Transverse colon (tissue), 4 donors: ENCODE data around the gene NFIA. TPM values are rescaled to one million over a fixed set of nuclear protein-coding genes. Genes with fewer than 3 reads are reported as not detected.

Source experiments
- DNase-seq: peaks from one replicate; pipeline ENCODE4 v3.0.0-alpha.2; 2019
- H3K27ac ChIP-seq, 4 donors: fragments of 200-600 bp; sonication (generic); 2 replicates each; pipeline ENCODE4 v1.5.1; 2016 to 2018; ENCODE audit warnings: inconsistent platforms in 4 of 4
- H3K27me3 ChIP-seq: fragments of 200-600 bp; sonication (generic); 2 replicates; pipeline ENCODE4 v1.5.1; 2017; ENCODE audit warnings: inconsistent platforms
- H3K36me3 ChIP-seq, 4 donors: fragments of 200-600 bp; sonication (generic); 2 replicates each; pipeline ENCODE4 v1.5.1; 2017 to 2019; ENCODE audit warnings: inconsistent platforms in 4 of 4
- H3K4me1 ChIP-seq, 4 donors: fragments of 200-600 bp; sonication (generic); 2 replicates each; pipeline ENCODE4 v1.5.1; 2017 to 2020; ENCODE audit warnings: inconsistent platforms in 4 of 4
- H3K4me3 ChIP-seq, 4 donors: fragments of 200-600 bp; sonication (generic); 1 replicate in 1 of 4; 2 replicates in 3 of 4; pipeline versions ENCODE4 v1.5.1 to v1.6.1; 2017 to 2019; ENCODE audit warnings: inconsistent platforms in 4 of 4
- H3K9me3 ChIP-seq, 2 donors: fragments of 200-600 bp; sonication (generic); 2 replicates each; pipeline ENCODE4 v1.5.1; 2017 to 2019; ENCODE audit warnings: inconsistent platforms in 2 of 2
- CTCF ChIP-seq, 5 experiments: fragments of 200-600 bp in 3 of 5; fragments of 450-650 bp in 2 of 5; sonication (generic) in 3 of 5; IDR thresholded peaks; 1 replicate in 2 of 5; 2 replicates in 3 of 5; pipeline ENCODE4 v1.5.1; 2016 to 2017; ENCODE audit warnings: antibody characterized with exemption in 5 of 5, inconsistent platforms in 3 of 5, mild to moderate bottlenecking in 2 of 5, moderate library complexity in 1 of 5
- EP300 ChIP-seq: sonication (generic); formaldehyde crosslinking; IDR thresholded peaks from one replicate; pipeline ENCODE4 v1.6.1; 2017; ENCODE audit warnings: antibody characterized with exemption, low read depth
- POLR2A ChIP-seq: fragments of 450-650 bp; IDR thresholded peaks from one replicate; pipeline ENCODE4 v1.6.1; 2016; ENCODE audit warnings: antibody characterized with exemption, mild to moderate bottlenecking, moderate library complexity
- POLR2AphosphoS5 ChIP-seq, 3 donors: sonication (generic); formaldehyde crosslinking; IDR thresholded peaks; one replicate each; pipeline ENCODE4 v1.6.1; 2016; ENCODE audit warnings: antibody characterized with exemption in 3 of 3
- WGBS, 2 donors: methylation state at CpG; one replicate each; pipeline ENCODE4 v1.1.5; 2018; ENCODE audit warnings: low coverage in 1 of 2; 5-methylcytosine and 5-hydroxymethylcytosine counted together
- in situ Hi-C, 4 donors: fragments of 200-750 bp; cut with MboI; loops; one replicate each; pipeline versions ENCODE4 v1.15.0 to v1.15.1; 2017; ENCODE audit warnings: low sequenced_read_pairs in 3 of 4, low pct_ligation_motif_present in 1 of 4, low pct_unique_long_range_greater_than_20kb in 1 of 4
- intact Hi-C: fragments of 100-400 bp; cut with DNase I; formaldehyde crosslinking; loops from one replicate; pipeline ENCODE4 v1.15.1; 2023; ENCODE audit warnings: low total_unique reads
- total RNA-seq, 4 donors: library from RNA; depleted of rRNA; stranded (reverse); fragments of >200 nt; gene quantifications; one replicate each; pipeline ENCODE4 v1.1.0, GENCODE V29; 2016

The NFIA gene
- total RNA-seq, 4 donors from 2014 or later = 17.3 to 37.2 (median 29.8) TPM

- H3K27me3 ChIP-seq = no peaks in the 10 kb centered on the region
- TF ChIP-seq EP300 (no peak), POLR2AphosphoS5 (IDR thresholded peaks at IDR 0.05) (peak in 2 of 3 donors; percentile 24 to 41)
- H3K36me3 ChIP-seq = no peaks in the 10 kb centered on the region
- no peaks in the 10 kb centered on the region for H3K9me3 ChIP-seq
- intact Hi-C loops (no loop called here), in situ Hi-C loops (no loop called here)
- H3K4me1 ChIP-seq = peaks cover 0 to 35% (median 10%) of the 10 kb centered on the region in 4 donors
- peak; percentile 33 for DNase-seq
- H3K27ac ChIP-seq = peak overlapping the region; percentile 57 to 69 (median 63)
- WGBS, 2 donors = 46 to 54% methylated on average over 5 to 8 of the region's 8 CpGs
- no peak overlapping the region for H3K4me3 ChIP-seq
These were observed 236.2 kb downstream of the NFIA start for GRCh38 chr1:61318319-61319125.

GRCh38 chr1:61320575-61320974 lies 238.2 kb downstream of the NFIA start:
- H3K36me3 ChIP-seq = no peaks in the 10 kb centered on the region
- no peak for TF ChIP-seq POLR2AphosphoS5 (IDR thresholded peaks at IDR 0.05)
- TF ChIP-seq EP300 = no peak
- no peak for TF ChIP-seq POLR2A
- TF ChIP-seq CTCF (IDR thresholded peaks at IDR 0.05) = no peak
- no peaks in the 10 kb centered on the region for H3K27me3 ChIP-seq
- peaks cover 0 to 41% (median 10%) of the 10 kb centered on the region in 4 donors for H3K4me1 ChIP-seq
- WGBS, 2 donors = 69 to 83% methylated on average over 2 of the region's 2 CpGs
- H3K9me3 ChIP-seq = no peaks in the 10 kb centered on the region
- intact Hi-C loops (no loop called here), in situ Hi-C loops (no loop called here)
- DNase-seq = no peak
- H3K4me3 ChIP-seq = no peak overlapping the region
- no peak overlapping the region for H3K27ac ChIP-seq

- H3K27ac ChIP-seq = no peak overlapping the region
- no peaks in the 10 kb centered on the region for H3K27me3 ChIP-seq
- in situ Hi-C loops (no loop called here), intact Hi-C loops (no loop called here)
- H3K4me3 ChIP-seq = no peak overlapping the region
- no peaks in the 10 kb centered on the region for H3K9me3 ChIP-seq
- TF ChIP-seq POLR2AphosphoS5 (IDR thresholded peaks at IDR 0.05) (no peak), CTCF (IDR thresholded peaks at IDR 0.05) (no peak)
- peaks cover 0 to 34% (median 10%) of the 10 kb centered on the region in 4 donors for H3K4me1 ChIP-seq
- no peak for DNase-seq
- H3K36me3 ChIP-seq = no peaks in the 10 kb centered on the region
- WGBS, 2 donors = 78 to 79% methylated on average over 7 of the region's 7 CpGs
These were observed 239.8 kb downstream of the NFIA start for GRCh38 chr1:61322008-61322744.

GRCh38 chr1:61322769-61323168 lies 240.4 kb downstream of the NFIA start:
- H3K9me3 ChIP-seq = no peaks in the 10 kb centered on the region
- H3K4me3 ChIP-seq = no peak overlapping the region
- no peak for DNase-seq
- in situ Hi-C loops (no loop called here), intact Hi-C loops (no loop called here)
- H3K27me3 ChIP-seq = no peaks in the 10 kb centered on the region
- TF ChIP-seq POLR2AphosphoS5 (IDR thresholded peaks at IDR 0.05) (no peak), POLR2A (no peak), EP300 (no peak), CTCF (IDR thresholded peaks at IDR 0.05) (no peak)
- H3K27ac ChIP-seq = no peak overlapping the region
- H3K4me1 ChIP-seq = peaks cover 0 to 32% (median 10%) of the 10 kb centered on the region in 4 donors
- H3K36me3 ChIP-seq = no peaks in the 10 kb centered on the region
